ENCODE measurements around the gene MRI1. TPM values are rescaled to one million over a fixed set of nuclear protein-coding genes. Genes with fewer than 3 reads are reported as not detected.

Gene MRI1
- total RNA-seq, 2 donors from 2014 or later: 19.6 to 29.6 TPM

GRCh38 chr19:13782537-13782936, 18.2 kb downstream of the MRI1 start:
- WGBS, 2 experiments (ENCODE audit: insufficient coverage in 1 of 2, insufficient read length in 1 of 2): 93% methylated on average over 8 of the region's 8 CpGs
- no peaks in the 10 kb centered on the region for H3K9me3 Mint-ChIP-seq
- no peak overlapping the region for H3K4me3 Mint-ChIP-seq
- Histone ChIP-seq H3K4me3 (ENCODE audit: low read length) (no peak overlapping the region), H3K4me1 (ENCODE audit: control insufficient read depth, insufficient read depth, low read length) (no peaks in the 10 kb centered on the region), H3K36me3 (ENCODE audit: control insufficient read depth, insufficient read depth, low read length) (peaks cover 21% of the 10 kb centered on the region), H3K27ac (ENCODE audit: low read depth, low read length) (no peak overlapping the region), H3K9me3 (ENCODE audit: control insufficient read depth, low read length) (peaks cover 6% of the 10 kb centered on the region), H3K27me3 (ENCODE audit: control insufficient read depth, insufficient read depth, low read length, poor library complexity, severe bottlenecking) (no peaks in the 10 kb centered on the region), H3K9ac (ENCODE audit: extremely low read depth, low read length, poor library complexity, severe bottlenecking) (no peak overlapping the region)
- peaks cover 2% of the 10 kb centered on the region for H3K27me3 Mint-ChIP-seq (ENCODE audit: insufficient read depth)
- peak overlapping the region; percentile 44 for H3K27ac Mint-ChIP-seq
- DNase-seq: no peak
- TF ChIP-seq CTCF (conservative IDR thresholded peaks at IDR 0.05): no peak
- peaks cover 24% of the 10 kb centered on the region for H3K36me3 Mint-ChIP-seq (ENCODE audit: low read depth)
- peaks cover 18% of the 10 kb centered on the region for H3K4me1 Mint-ChIP-seq

GRCh38 chr19:13783565-13784500, 19.5 kb downstream of the MRI1 start:
- Histone ChIP-seq H3K4me3 (ENCODE audit: low read length) (no peak overlapping the region), H3K4me1 (ENCODE audit: control insufficient read depth, insufficient read depth, low read length) (no peaks in the 10 kb centered on the region), H3K9me3 (ENCODE audit: control insufficient read depth, low read length) (peaks cover 6% of the 10 kb centered on the region), H3K27me3 (ENCODE audit: control insufficient read depth, insufficient read depth, low read length, poor library complexity, severe bottlenecking) (no peaks in the 10 kb centered on the region), H3K36me3 (ENCODE audit: control insufficient read depth, insufficient read depth, low read length) (peaks cover 9% of the 10 kb centered on the region), H3K9ac (ENCODE audit: extremely low read depth, low read length, poor library complexity, severe bottlenecking) (no peak overlapping the region), H3K27ac (ENCODE audit: low read depth, low read length) (peak overlapping the region; percentile 5)
- TF ChIP-seq CTCF (conservative IDR thresholded peaks at IDR 0.05): no peak
- DNase-seq: no peak
- Mint-ChIP-seq H3K36me3 (ENCODE audit: low read depth) (peaks cover 11% of the 10 kb centered on the region), H3K27ac (no peak overlapping the region), H3K4me1 (peaks cover 18% of the 10 kb centered on the region), H3K4me3 (no peak overlapping the region), H3K9me3 (no peaks in the 10 kb centered on the region), H3K27me3 (ENCODE audit: insufficient read depth) (peaks cover 2% of the 10 kb centered on the region)
- 87 to 94% methylated on average over 15 to 18 of the region's 18 CpGs for WGBS, 2 experiments (ENCODE audit: insufficient coverage in 1 of 2, insufficient read length in 1 of 2)

GRCh38 chr19:13784731-13785452, 20.6 kb downstream of the MRI1 start:
- Histone ChIP-seq H3K9ac (ENCODE audit: extremely low read depth, low read length, poor library complexity, severe bottlenecking) (no peak overlapping the region), H3K4me3 (ENCODE audit: low read length) (no peak overlapping the region), H3K27ac (ENCODE audit: low read depth, low read length) (peak overlapping the region; percentile 29), H3K4me1 (ENCODE audit: control insufficient read depth, insufficient read depth, low read length) (no peaks in the 10 kb centered on the region), H3K9me3 (ENCODE audit: control insufficient read depth, low read length) (no peaks in the 10 kb centered on the region), H3K27me3 (ENCODE audit: control insufficient read depth, insufficient read depth, low read length, poor library complexity, severe bottlenecking) (no peaks in the 10 kb centered on the region), H3K36me3 (ENCODE audit: control insufficient read depth, insufficient read depth, low read length) (no peaks in the 10 kb centered on the region)
- Mint-ChIP-seq H3K4me1 (peaks cover 18% of the 10 kb centered on the region), H3K4me3 (no peak overlapping the region), H3K27ac (peak overlapping the region; percentile 73), H3K27me3 (ENCODE audit: insufficient read depth) (peaks cover 2% of the 10 kb centered on the region), H3K36me3 (ENCODE audit: low read depth) (peaks cover under 1% of the 10 kb centered on the region), H3K9me3 (no peaks in the 10 kb centered on the region)
- TF ChIP-seq CTCF (conservative IDR thresholded peaks at IDR 0.05): peak; percentile 91
- 50 to 70% methylated on average over 7 to 16 of the region's 17 CpGs for WGBS, 2 experiments (ENCODE audit: insufficient coverage in 1 of 2, insufficient read length in 1 of 2)
- DNase-seq: peak; percentile 92
